Nephron progenitor cell (in vitro differentiated cells): ENCODE measurements around the gene CAPN3.
A peak's percentile ranks its signal among the peaks of the same experiment; 100 is the strongest.

Source experiments
- DNase-seq: peaks from one replicate; pipeline ENCODE4 v3.0.0; 2021
- H3K27ac Mint-ChIP-seq: 2 replicates; pipeline ENCODE4 v1.8.0; 2021; ENCODE audit warnings: mild to moderate bottlenecking, moderate library complexity, mixed read lengths
- H3K27me3 Mint-ChIP-seq: 2 replicates; pipeline ENCODE4 v1.8.0; 2021; ENCODE audit warnings: mild to moderate bottlenecking, low read depth, mixed read lengths; ENCODE audit not compliant: poor library complexity
- H3K36me3 Mint-ChIP-seq: 2 replicates; pipeline ENCODE4 v1.8.0; 2021; ENCODE audit warnings: low read depth, mixed read lengths
- H3K4me1 Mint-ChIP-seq: 2 replicates; pipeline ENCODE4 v1.8.0; 2021; ENCODE audit warnings: mixed read lengths
- H3K4me3 Mint-ChIP-seq: 2 replicates; pipeline ENCODE4 v1.8.0; 2021; ENCODE audit warnings: mild to moderate bottlenecking, moderate library complexity, mixed read lengths
- H3K9me3 Mint-ChIP-seq: 2 replicates; pipeline ENCODE4 v1.8.0; 2021; ENCODE audit warnings: mild to moderate bottlenecking, moderate library complexity, mixed read lengths
- CTCF ChIP-seq: fragments of 200-600 bp; sonication (generic); IDR thresholded peaks from 2 replicates; pipeline ENCODE4 v1.5.0; 2021; ENCODE audit warnings: antibody characterized with exemption

CAPN3 gene

DNA sequence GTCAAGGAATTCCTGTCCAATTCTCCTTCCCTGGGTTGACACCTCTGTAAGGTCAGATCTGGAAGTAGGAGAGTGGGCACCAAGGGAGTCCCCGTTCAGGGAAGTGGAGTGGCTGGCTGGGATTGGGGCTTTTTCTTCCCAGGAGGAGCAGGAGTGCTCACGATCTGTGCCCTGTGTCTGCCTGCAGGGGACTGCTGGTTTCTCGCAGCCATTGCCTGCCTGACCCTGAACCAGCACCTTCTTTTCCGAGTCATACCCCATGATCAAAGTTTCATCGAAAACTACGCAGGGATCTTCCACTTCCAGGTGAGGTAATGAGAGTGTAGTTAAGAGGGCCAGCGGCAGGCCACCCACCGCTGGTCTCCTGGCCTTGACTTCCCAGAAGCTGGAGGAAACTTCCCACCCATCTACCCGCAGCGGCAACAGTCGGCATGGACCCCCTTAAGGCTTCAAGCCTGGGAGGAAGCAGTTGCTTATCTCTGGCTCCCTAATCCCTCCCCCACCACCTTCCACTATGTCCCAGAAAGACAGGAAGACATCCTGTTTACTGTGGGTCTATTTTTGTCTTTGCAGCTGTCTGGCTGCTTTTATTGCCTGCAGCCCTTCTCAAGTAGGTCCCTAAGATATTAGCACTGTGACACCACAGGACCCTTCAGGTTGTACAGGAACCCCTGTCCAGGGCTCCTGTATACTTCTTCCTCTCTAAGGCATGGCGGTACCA, 26.8 kb downstream of the CAPN3 start:
- Mint-ChIP-seq H3K4me3 (no peak overlapping the region), H3K27ac (no peak overlapping the region)
- TF ChIP-seq CTCF = no peak

GRCh38 chr15:42387603-42388002, 28.3 kb downstream of the CAPN3 start:
- Mint-ChIP-seq H3K4me1 (peaks cover 12% of the 10 kb centered on the region), H3K27ac (peak overlapping the region; percentile 86), H3K4me3 (no peak overlapping the region), H3K36me3 (no peaks in the 10 kb centered on the region), H3K27me3 (peaks cover 67% of the 10 kb centered on the region), H3K9me3 (no peaks in the 10 kb centered on the region)
- TF ChIP-seq CTCF = no peak
- DNase-seq = no peak

More for the DNA sequence above, 26.8 kb downstream of the CAPN3 start:
- Mint-ChIP-seq H3K36me3 (no peaks in the 10 kb centered on the region), H3K27me3 (peaks cover 74% of the 10 kb centered on the region), H3K9me3 (no peaks in the 10 kb centered on the region), H3K4me1 (peaks cover 12% of the 10 kb centered on the region)
- DNase-seq = no peak

- Mint-ChIP-seq H3K4me3 (no peak overlapping the region), H3K9me3 (no peaks in the 10 kb centered on the region), H3K4me1 (no peaks in the 10 kb centered on the region), H3K27me3 (peaks cover 30% of the 10 kb centered on the region), H3K36me3 (no peaks in the 10 kb centered on the region), H3K27ac (no peak overlapping the region)
- DNase-seq = no peak
- TF ChIP-seq CTCF = no peak
Measured at GRCh38 chr15:42392309-42393024, 33.2 kb downstream of the CAPN3 start.

DNA sequence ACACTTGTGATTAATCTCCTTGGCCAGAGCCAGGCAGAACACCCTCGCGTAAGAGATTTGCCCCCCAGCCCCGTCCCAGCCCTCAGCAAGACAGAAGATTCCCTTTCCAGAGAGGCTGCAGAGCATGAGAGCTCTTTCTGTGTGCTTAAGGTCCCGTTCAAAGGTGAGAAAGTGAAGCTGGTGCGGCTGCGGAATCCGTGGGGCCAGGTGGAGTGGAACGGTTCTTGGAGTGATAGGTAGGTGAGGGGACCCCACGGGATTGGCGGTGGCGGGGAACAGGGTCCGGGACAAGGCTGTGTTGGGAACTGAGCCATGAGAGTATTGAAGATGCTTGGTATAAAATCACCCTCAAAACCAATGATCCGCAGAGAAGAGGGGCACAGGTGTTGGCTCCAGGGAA, 34.8 kb downstream of the CAPN3 start:
- no peaks in the 10 kb centered on the region for H3K9me3 Mint-ChIP-seq
- DNase-seq = no peak
- TF ChIP-seq CTCF = no peak
- peak overlapping the region; percentile 77 for H3K27ac Mint-ChIP-seq
- H3K4me3 Mint-ChIP-seq = no peak overlapping the region
- H3K27me3 Mint-ChIP-seq = peaks cover 21% of the 10 kb centered on the region
- no peaks in the 10 kb centered on the region for H3K36me3 Mint-ChIP-seq
- H3K4me1 Mint-ChIP-seq = no peaks in the 10 kb centered on the region

DNA sequence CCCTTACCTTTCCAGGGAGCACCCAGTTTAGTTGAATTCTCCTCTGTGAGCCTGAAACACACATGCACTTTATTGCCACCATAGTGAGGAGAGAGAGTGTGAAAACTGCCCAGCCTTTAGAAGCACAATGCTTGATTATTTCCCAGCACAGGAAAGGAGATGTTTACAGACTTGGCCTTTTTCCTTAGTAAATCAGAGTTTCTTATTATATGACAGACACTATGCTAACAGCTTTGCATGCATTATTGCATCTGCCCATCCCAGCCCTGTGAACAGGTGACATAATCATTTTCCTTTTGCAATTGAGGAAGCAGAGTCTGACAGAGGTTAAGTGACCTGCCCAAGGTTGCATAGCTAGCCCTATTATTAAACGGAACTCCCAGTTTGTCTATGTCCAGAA, 36.5 kb downstream of the CAPN3 start:
- Mint-ChIP-seq H3K36me3 (no peaks in the 10 kb centered on the region), H3K27ac (no peak overlapping the region), H3K27me3 (peaks cover 8% of the 10 kb centered on the region), H3K4me1 (peaks cover under 1% of the 10 kb centered on the region), H3K4me3 (no peak overlapping the region), H3K9me3 (no peaks in the 10 kb centered on the region)
- no peak for TF ChIP-seq CTCF
- DNase-seq = no peak
